ENCODE data around the gene FILIP1.

The FILIP1 gene

GRCh38 chr6:75381877-75382633 lies 111.5 kb downstream of the FILIP1 start:
- DNase-seq, result peak; percentile 5

GRCh38 chr6:75379536-75379935 lies 114.1 kb downstream of the FILIP1 start:
- DNase-seq, result no peak

DNA sequence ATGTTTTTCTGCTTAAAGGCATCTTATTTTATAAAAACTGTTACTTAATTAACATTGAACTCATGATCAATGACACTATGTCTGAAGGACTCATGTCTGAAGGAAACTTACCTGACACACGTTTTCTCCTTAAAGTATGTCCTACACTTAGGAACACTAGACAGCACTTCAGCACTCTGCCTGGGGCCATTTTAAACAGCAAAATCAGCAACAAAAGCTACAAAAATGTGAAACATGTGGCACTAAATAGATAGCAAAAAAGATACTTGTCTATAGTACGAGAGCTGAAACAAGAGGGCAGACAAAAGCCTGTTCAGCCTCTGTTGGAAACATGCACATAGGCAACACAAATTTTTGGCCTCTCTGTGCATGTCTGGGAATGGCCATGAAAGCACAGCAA lies 115.5 kb downstream of the FILIP1 start:
- DNase-seq, result no peak

- DNase-seq, result no peak
Observed at GRCh38 chr6:75377386-75377785, 116.2 kb downstream of the FILIP1 start.

GRCh38 chr6:75376347-75377024 lies 117.1 kb downstream of the FILIP1 start:
- no peak for DNase-seq

DNA sequence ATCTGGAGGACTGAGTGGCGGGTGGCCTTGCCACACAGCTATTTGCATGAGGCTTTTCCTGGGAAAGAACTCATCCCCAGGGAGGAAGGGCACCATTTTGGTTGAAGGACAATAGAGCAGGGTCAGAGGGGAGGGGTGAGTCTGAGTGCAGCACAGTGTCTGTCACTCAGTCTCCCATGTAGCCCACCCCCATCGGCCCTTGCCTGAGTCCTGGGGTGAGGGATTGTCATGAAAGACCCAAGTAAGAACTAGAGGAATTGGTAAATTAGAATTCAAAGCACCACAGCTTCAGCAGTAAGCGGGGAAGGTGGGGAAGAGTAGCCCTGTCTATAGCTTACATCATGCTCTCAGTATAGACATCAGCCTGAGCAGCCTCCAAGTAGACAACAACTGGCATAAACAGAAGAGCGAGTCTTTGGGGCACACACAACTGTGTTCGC lies 118.6 kb downstream of the FILIP1 start:
- DNase-seq, result no peak

DNA sequence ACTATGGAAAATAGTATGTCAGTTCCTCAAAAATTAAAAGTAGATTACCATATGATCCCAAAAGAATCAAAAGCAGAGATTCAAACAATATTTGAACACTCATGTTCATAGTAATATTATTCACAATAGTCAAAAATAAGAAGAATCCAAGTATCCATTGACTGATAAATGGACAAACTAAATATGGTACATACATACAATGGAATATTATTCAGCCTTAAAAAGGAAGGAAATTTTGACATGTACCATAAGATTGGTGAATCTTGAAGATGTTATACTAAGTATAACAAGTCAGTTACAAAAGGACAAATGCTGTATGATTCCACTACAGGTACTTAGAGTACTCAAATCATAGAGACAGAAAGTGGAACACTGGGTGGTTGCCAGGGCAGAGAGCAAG lies 120.7 kb downstream of the FILIP1 start:
- no peak for DNase-seq

GRCh38 chr6:75370011-75370410 lies 123.6 kb downstream of the FILIP1 start:
- no peak for DNase-seq

GRCh38 chr6:75368864-75369402 lies 124.7 kb downstream of the FILIP1 start:
- no peak for DNase-seq

GRCh38 chr6:75368151-75368779 lies 125.3 kb downstream of the FILIP1 start:
- DNase-seq, result no peak

DNA sequence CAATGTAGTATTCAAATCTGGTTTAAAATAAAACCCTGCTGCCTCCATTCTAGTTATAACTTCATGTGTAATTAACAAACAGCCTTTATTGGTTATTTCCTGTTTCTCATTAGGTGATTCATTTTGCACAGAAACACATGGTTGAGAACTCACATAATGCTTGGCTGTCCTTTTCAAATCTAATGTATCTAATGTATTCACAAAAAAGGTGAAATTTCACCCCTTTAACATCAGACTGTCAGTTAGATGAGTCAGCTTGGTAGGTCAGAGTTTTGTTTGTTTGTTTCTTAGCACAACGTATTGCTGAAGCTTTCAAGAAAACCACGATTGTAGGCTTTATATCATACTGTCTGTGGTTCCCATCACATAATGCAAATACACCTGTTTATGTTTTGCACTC lies 130.3 kb downstream of the FILIP1 start:
- no peak for DNase-seq

- no peak for DNase-seq
Observed at GRCh38 chr6:75353644-75354043, 140.0 kb downstream of the FILIP1 start.

GRCh38 chr6:75351570-75351969 lies 142.0 kb downstream of the FILIP1 start:
- no peak for DNase-seq

DNA sequence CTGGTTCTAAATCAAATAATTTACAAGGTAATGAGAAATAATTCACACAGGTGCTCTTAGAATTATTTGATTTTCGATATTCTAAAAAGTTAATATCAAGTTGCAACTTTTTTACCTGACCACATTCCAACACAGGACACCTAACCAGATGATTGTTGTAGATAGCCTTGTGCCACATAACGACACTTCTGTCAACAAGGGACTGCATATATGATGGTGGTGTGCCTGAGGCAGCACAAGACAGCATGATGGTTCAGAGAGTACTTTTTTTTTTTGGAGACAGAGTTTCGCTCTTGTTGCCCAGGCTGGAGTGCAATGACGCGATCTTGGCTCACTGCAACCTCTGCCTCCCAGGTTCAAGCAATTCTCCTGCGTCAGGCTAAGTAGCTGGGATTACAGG lies 142.8 kb downstream of the FILIP1 start:
- no peak for DNase-seq

DNA sequence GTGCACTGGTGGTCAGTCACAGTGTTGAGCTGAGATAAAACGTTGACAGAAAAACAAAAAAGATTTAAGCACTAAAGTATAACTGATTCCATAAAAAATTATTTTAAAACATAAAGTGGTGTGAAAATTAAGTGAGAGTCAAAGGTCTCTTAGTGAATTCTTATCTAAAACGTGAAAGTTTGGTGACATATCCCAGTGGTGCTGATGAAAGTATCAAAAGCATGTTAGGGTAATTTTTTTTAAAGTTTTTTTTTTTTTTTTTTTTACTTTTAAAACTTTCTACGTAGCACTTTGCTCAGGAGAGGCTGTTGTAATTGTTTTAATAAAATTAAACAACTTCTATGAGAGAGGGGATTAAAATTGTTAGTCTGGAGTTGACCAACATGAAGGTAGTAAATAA lies 143.4 kb downstream of the FILIP1 start:
- DNase-seq, result no peak

DNA sequence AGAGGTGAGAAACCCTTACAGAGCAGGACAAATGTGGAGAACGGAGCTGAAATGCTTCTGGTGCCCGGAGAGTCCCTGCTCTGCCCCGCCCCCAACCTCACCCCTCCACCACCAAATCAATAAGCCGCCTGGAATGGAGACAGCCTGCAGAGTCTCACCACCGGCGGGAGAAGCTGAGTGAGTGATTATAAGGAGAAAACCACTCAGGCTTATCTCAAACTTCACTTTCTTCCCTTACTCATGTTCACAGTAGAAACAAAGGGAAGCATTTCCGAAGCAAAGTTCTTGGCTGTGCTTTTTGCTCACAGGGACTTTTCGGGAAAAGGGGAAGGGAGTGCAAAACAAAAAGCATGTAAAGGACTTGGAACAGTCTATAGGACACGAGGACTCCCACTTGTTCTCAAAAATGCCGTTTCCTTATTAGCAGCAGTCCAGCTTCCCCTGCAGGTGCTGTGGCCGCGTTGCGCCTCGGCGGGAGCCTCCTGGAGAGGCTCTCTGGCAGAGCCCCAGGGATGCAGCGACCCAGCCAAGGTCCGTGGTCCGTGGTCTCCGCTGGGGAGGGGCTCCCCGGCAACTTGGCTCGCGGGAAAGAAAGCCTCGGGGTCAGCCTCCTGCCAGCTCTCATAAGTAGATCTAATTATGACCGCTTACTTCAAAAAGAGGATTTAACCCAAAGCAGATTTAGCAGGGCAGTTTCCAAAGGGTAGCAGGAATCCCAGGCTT lies 144.2 kb downstream of the FILIP1 start:
- DNase-seq, result peak; percentile 64

DNA sequence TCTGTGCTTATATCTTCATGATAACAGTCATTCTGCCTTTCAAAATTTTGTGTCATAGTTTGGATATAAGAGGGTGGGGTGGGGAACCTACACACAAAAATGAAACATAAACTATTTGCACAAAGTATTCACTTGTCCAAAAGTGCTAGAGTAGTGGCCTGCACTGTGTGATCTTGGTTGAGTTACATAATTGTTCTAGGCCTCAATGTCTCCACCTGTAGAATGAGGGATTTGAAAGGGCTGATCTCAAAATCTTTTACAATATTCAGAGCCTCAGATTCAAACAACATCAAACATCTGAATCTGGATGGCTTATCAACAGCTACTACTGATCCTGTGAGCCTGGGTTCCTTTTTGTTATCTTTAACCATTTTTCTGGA lies 144.7 kb downstream of the FILIP1 start:
- DNase-seq, result no peak

- DNase-seq, result no peak
Observed at GRCh38 chr6:75347898-75348610, 145.5 kb downstream of the FILIP1 start.

GRCh38 chr6:75345413-75345812 lies 148.2 kb downstream of the FILIP1 start:
- DNase-seq, result no peak

GRCh38 chr6:75344455-75344854 lies 149.1 kb downstream of the FILIP1 start:
- DNase-seq, result no peak

DNA sequence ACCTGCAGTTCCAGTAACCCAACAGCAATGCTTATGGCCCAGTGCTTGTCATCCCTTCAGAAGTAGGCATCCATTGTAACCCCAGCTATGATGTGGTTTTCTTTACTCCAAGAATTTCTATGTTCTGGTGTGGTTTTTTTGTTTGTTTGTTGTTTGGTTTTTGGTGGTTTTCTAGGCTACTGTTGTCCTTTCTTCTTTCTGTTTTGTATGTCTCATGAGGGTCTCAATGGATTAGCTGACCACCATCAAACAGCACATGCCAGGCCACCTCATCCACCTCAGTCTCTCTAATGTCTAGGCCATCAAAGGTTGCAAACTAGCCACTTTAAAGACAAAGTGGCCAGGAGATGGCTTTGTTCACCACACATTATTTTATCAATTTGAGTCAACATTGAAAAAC lies 149.6 kb downstream of the FILIP1 start:
- no peak for DNase-seq
